Esophagus muscularis mucosa (tissue), 4 donors: ENCODE measurements around the gene TMEM69. TPM values are rescaled to one million over a fixed set of nuclear protein-coding genes. Genes with fewer than 3 reads are reported as not detected.
A peak's percentile ranks its signal among the peaks of the same experiment; 100 is the strongest.

Experiments used
- DNase-seq: peaks from one replicate; pipeline ENCODE4 v3.0.0-alpha.2; 2017; ENCODE audit errors: extremely low spot score
- H3K27ac ChIP-seq, 4 donors: fragments of 200-600 bp; sonication (generic); replicated peaks in 1 of 4; 1 replicate in 3 of 4; 2 replicates in 1 of 4; pipeline ENCODE4 v1.5.1; 2016 to 2019; ENCODE audit warnings: mild to moderate bottlenecking in 1 of 4
- H3K27me3 ChIP-seq, 4 donors: fragments of 200-600 bp; sonication (generic); one replicate each; pipeline versions ENCODE4 v1.5.1 to v1.6.0; 2016 to 2019
- H3K36me3 ChIP-seq, 4 donors: fragments of 200-600 bp; sonication (generic); one replicate each; pipeline ENCODE4 v1.5.1; 2016 to 2019
- H3K4me1 ChIP-seq, 4 donors: fragments of 200-600 bp; sonication (generic); one replicate each; pipeline ENCODE4 v1.5.1; 2016 to 2019
- H3K4me3 ChIP-seq, 4 donors: fragments of 200-600 bp; sonication (generic); 1 replicate in 2 of 4; 2 replicates in 2 of 4; pipeline ENCODE4 v1.5.1; 2016 to 2019; ENCODE audit warnings: mild to moderate bottlenecking in 4 of 4, moderate library complexity in 1 of 4
- H3K9me3 ChIP-seq, 4 donors: fragments of 200-600 bp; sonication (generic); 1 replicate in 3 of 4; 2 replicates in 1 of 4; pipeline ENCODE4 v1.5.1; 2016 to 2019
- EP300 ChIP-seq: sonication (generic); formaldehyde crosslinking; IDR thresholded peaks from one replicate; pipeline ENCODE4 v1.6.1; 2017; ENCODE audit warnings: antibody characterized with exemption
- POLR2A ChIP-seq: fragments of 450-650 bp; IDR thresholded peaks from one replicate; pipeline ENCODE4 v1.6.1; 2017; ENCODE audit warnings: antibody characterized with exemption, moderate library complexity, mild to moderate bottlenecking, low read depth
- POLR2AphosphoS5 ChIP-seq, 2 donors: sonication (generic); formaldehyde crosslinking; IDR thresholded peaks; one replicate each; pipeline ENCODE4 v1.6.1; 2017; ENCODE audit warnings: antibody characterized with exemption in 2 of 2
- WGBS: methylation state at CpG from one replicate; pipeline ENCODE4 v1.1.5; 2018; 5-methylcytosine and 5-hydroxymethylcytosine counted together
- intact Hi-C: fragments of 100-400 bp; cut with DNase I; formaldehyde crosslinking; loops from one replicate; pipeline ENCODE4 v1.15.1; 2023
- total RNA-seq, 4 donors: library from RNA; depleted of rRNA; stranded (reverse); fragments of >200 nt; gene quantifications; one replicate each; pipeline versions ENCODE4 v1.1.0 to v1.2.1, GENCODE V29; 2016
- TF ChIP-seq, protein P1 (sequence below), 3 experiments: fragments of 200-600 bp in 2 of 3; fragments of 450-650 bp in 1 of 3; sonication (generic) in 2 of 3; IDR thresholded peaks; one replicate each; pipeline ENCODE4 v1.5.1; 2017 to 2019; ENCODE audit warnings: antibody characterized with exemption in 3 of 3, mild to moderate bottlenecking in 2 of 3, moderate library complexity in 1 of 3

The TMEM69 gene
- total RNA-seq, 4 donors from 2014 or later: 18.9 to 22.5 (median 19.9) TPM

DNA sequence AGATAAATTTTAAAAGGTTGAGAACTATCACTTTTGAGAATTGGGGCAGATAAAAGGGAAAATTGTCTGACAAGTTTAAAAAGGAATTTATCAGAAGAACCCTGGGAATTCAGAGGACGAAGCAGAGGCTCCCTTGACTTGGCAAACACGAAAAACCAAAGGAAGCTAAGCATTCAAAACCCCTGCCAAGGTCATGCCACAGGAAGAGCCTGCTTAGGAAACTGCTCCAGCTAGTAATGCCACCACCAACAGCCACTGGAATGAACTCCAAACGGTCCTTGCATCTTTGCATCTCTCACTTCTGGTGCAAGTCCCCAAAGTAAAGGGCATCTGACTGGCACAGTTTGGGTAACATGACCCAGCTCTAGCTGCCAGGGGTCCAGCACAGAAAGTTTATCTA, 8.9 kb upstream of the TMEM69 start:
- peaks cover 72 to 100% (median 93%) of the 10 kb centered on the region in 4 donors for H3K4me1 ChIP-seq
- DNase-seq: no peak
- peak overlapping the region in 3 of 4 donors; percentile 10 to 49 (median 20) for H3K27ac ChIP-seq
- TF ChIP-seq POLR2A (no peak), EP300 (no peak), POLR2AphosphoS5 (IDR thresholded peaks at IDR 0.05) (no peak)
- TF ChIP-seq, protein P1, sequence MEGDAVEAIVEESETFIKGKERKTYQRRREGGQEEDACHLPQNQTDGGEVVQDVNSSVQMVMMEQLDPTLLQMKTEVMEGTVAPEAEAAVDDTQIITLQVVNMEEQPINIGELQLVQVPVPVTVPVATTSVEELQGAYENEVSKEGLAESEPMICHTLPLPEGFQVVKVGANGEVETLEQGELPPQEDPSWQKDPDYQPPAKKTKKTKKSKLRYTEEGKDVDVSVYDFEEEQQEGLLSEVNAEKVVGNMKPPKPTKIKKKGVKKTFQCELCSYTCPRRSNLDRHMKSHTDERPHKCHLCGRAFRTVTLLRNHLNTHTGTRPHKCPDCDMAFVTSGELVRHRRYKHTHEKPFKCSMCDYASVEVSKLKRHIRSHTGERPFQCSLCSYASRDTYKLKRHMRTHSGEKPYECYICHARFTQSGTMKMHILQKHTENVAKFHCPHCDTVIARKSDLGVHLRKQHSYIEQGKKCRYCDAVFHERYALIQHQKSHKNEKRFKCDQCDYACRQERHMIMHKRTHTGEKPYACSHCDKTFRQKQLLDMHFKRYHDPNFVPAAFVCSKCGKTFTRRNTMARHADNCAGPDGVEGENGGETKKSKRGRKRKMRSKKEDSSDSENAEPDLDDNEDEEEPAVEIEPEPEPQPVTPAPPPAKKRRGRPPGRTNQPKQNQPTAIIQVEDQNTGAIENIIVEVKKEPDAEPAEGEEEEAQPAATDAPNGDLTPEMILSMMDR (IDR thresholded peaks at IDR 0.05): no peak
- H3K4me3 ChIP-seq: no peak overlapping the region
- H3K9me3 ChIP-seq: no peaks in the 10 kb centered on the region
- no peaks in the 10 kb centered on the region for H3K36me3 ChIP-seq
- WGBS: 8% methylated on average over 3 of the region's 3 CpGs
- intact Hi-C loops: no loop called here
- H3K27me3 ChIP-seq: no peaks in the 10 kb centered on the region

DNA sequence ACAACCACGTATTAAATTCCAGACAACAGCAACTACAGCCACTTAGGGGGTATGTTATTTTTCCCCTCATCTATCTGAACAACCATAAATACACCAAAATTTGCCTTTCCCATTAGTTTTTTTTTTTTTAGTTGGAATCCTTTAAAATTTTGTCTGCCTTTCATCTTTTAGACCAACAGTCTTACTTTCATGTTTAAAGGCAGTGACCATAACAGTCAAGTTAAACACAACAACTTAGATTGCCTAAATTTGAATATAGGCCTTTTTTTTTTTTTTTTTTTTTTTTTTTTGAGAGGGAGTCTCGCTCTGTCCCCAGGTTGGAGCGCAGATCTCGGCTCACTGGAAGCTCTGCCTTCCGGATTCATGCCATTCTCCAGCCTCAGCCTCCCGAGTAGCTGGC, 5.0 kb upstream of the TMEM69 start:
- Histone ChIP-seq H3K4me3 (no peak overlapping the region), H3K36me3 (no peaks in the 10 kb centered on the region), H3K9me3 (no peaks in the 10 kb centered on the region), H3K27me3 (no peaks in the 10 kb centered on the region), H3K4me1 (peaks cover 52 to 81% (median 77%) of the 10 kb centered on the region in 4 donors), H3K27ac (no peak overlapping the region)
- WGBS: 88% methylated on average over 6 of the region's 6 CpGs
- TF ChIP-seq, protein P1 (IDR thresholded peaks at IDR 0.05): no peak
- TF ChIP-seq POLR2AphosphoS5 (IDR thresholded peaks at IDR 0.05): no peak
- TF ChIP-seq POLR2A: no peak
- TF ChIP-seq EP300: no peak
- no peak for DNase-seq
- intact Hi-C loops: loop anchor here (10.0 kb wide), 1 partner anchor 202 kb away; no protein-coding TSS in a partner anchor

DNA sequence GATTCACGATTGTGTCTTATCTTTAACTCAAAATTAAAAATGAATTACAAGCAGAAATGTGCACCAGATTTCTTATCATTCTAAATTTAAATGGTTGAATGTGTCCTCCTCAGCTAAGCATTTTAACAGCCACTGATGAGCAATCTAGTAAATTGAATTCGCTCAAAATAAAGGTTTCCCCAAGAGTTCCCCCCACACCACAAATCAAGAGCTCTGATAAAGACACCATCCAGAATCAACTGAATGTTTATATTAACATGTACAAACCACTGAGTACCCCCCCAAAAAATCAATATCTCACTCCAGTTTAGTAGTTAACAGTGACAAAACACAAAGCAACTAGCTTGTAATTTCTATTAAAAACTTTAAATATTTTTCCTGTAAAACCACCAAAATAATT, 3.6 kb upstream of the TMEM69 start:
- Histone ChIP-seq H3K4me3 (peak overlapping the region; percentile 77 to 95 (median 92)), H3K27me3 (no peaks in the 10 kb centered on the region), H3K27ac (no peak overlapping the region), H3K36me3 (no peaks in the 10 kb centered on the region), H3K9me3 (no peaks in the 10 kb centered on the region), H3K4me1 (peaks cover 47 to 79% (median 73%) of the 10 kb centered on the region in 4 donors)
- WGBS: 52% methylated on average over 2 of the region's 2 CpGs
- intact Hi-C loops: loop anchor here (10.0 kb wide), 1 partner anchor 200 kb away; no protein-coding TSS in a partner anchor
- TF ChIP-seq POLR2A: no peak
- TF ChIP-seq, protein P1 (IDR thresholded peaks at IDR 0.05): no peak
- no peak for TF ChIP-seq EP300
- TF ChIP-seq POLR2AphosphoS5 (IDR thresholded peaks at IDR 0.05): no peak
- DNase-seq: no peak

DNA sequence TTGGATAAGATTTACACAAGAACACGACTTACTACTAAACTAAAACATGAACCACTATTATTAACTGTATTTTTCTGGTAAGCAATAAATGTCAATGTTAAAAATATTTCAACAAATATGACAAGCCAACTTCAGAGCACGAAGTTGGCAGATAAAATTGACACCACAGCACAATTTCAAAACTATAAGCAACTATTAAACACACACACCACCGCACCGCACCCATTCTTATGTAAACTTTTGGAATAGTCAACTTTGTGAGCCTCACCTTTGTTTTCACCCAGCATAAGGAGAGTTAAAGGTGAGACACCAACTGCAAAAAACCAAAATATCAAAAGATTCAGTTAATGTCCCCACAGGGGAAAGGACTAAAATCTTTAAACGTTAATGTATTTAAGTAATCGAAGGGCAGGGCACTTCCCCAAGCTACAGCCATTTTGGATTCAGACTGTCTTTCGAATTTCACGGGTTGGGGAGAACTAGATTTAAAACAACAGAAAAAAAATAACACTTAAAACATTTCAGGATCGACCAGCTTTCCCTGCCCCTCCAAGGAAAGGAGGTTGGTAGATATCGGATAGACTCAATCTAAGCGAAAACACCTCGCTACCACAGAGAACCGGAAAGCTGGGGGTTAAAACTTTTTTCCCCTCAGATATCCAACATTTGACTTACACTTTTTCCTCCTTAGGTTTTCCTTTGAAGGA, 2.5 kb upstream of the TMEM69 start:
- TF ChIP-seq POLR2A: no peak
- H3K4me3 ChIP-seq: peak overlapping the region; percentile 77 to 95 (median 92)
- WGBS: 0% methylated on average over 13 of the region's 13 CpGs
- peaks cover 38 to 79% (median 68%) of the 10 kb centered on the region in 4 donors for H3K4me1 ChIP-seq
- no peak for DNase-seq
- peak overlapping the region; percentile 93 to 97 (median 96) for H3K27ac ChIP-seq
- intact Hi-C loops: loop anchor here (5.0 to 10.0 kb wide), 2 partner anchors 98 to 199 kb away; no protein-coding TSS in a partner anchor
- H3K36me3 ChIP-seq: peaks cover 0 to 10% (median 3%) of the 10 kb centered on the region in 4 donors
- no peaks in the 10 kb centered on the region for H3K9me3 ChIP-seq
- H3K27me3 ChIP-seq: no peaks in the 10 kb centered on the region

DNA sequence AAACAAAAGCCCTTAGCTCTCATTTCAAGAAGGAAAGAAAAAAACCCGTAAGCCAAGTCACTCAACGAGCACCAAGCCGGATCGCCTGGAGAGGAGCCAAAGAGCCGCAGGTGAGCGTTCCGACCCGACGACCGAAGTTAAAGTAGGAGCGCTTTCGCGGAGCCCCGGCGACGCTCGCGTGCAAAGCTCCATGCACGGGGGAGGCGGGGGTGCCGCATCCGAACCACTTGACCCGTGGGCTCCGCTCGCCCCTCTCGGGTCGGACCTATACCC, 2.0 kb upstream of the TMEM69 start:
- intact Hi-C loops: loop anchor here (5.0 to 10.0 kb wide), 2 partner anchors 99 to 199 kb away; no protein-coding TSS in a partner anchor
- TF ChIP-seq EP300 (no peak), POLR2AphosphoS5 (IDR thresholded peaks at IDR 0.05) (no peak), POLR2A (no peak)
- TF ChIP-seq, protein P1 (IDR thresholded peaks at IDR 0.05): no peak
- WGBS: 0% methylated on average over 6 of the region's 27 CpGs
- H3K36me3 ChIP-seq: peaks cover 0 to 15% (median 5%) of the 10 kb centered on the region in 4 donors
- DNase-seq: peak; percentile 92
- H3K27ac ChIP-seq: peak overlapping the region; percentile 93 to 97 (median 96)
- H3K4me3 ChIP-seq: peak overlapping the region; percentile 77 to 95 (median 92)
- peaks cover 35 to 74% (median 64%) of the 10 kb centered on the region in 4 donors for H3K4me1 ChIP-seq
- H3K27me3 ChIP-seq: no peaks in the 10 kb centered on the region
- H3K9me3 ChIP-seq: no peaks in the 10 kb centered on the region
